Measurements from ENCODE around the gene DLX1.

DLX1 gene

DNA sequence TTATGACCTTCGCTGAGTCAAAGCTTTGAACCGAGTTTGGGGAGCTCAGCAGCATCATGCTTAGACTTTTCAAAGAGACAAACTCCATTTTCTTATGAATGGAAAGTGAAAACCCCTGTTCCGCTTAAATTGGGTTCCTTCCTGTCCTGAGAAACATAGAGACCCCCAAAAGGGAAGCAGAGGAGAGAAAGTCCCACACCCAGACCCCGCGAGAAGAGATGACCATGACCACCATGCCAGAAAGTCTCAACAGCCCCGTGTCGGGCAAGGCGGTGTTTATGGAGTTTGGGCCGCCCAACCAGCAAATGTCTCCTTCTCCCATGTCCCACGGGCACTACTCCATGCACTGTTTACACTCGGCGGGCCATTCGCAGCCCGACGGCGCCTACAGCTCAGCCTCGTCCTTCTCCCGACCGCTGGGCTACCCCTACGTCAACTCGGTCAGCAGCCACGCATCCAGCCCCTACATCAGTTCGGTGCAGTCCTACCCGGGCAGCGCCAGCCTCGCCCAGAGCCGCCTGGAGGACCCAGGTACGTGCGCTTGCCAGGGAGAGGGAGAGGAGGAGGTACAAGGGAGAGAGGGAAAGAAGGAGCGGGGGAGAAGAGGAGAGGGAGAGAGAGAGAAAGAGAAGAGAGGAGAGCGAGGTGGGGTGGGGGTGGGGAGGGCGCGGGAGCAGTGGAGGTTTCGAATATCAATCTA lies at the start of gene DLX1:
Gene DLX1 (plus strand): TSS at position 48 of the 700 bp plus-strand sequence. CDS start 171 bp downstream, at position 219.
- peaks cover 71% of the 10 kb centered on the region for H3K4me1 ChIP-seq (ENCODE audit: control insufficient read depth, insufficient read depth, low read length)
- peaks cover 100% of the 10 kb centered on the region for H3K27me3 ChIP-seq (ENCODE audit: control insufficient read depth, insufficient read depth, low read length)
- H3K36me3 ChIP-seq (ENCODE audit: control insufficient read depth, insufficient read depth, low read length) = no peaks in the 10 kb centered on the region
- no peak within 1 kb of the TSS for H3K27ac ChIP-seq (ENCODE audit: low read depth, low read length)
- no peaks in the 10 kb centered on the region for H3K9me3 ChIP-seq (ENCODE audit: control insufficient read depth, insufficient read depth, low read depth, low read length)
- peak within 1 kb of the TSS; percentile 29 for H3K9ac ChIP-seq (ENCODE audit: low read length)
- peak within 1 kb of the TSS; percentile 69 for H3K4me3 ChIP-seq (ENCODE audit: low read depth, low read length)

DNA sequence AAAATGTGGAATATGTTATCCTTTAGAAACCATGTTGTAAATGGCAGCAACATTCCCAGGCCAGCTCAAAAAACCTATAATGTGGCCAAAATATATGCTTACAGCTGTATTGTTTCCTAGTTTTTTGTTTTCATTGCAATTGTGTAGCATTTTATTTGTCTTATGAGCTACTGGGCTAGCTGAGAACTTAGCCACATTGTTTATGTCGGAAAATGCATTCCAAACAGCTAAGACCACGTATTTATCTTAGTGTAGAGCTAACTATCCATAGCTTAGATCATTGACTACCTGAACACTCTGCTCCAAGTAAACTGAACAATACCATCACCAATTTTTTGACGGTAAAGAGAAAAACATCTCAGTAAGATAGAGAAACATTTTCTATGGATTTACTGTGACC lies 47.2 kb upstream of the DLX1 start:
- no peaks in the 10 kb centered on the region for H3K9me3 ChIP-seq (ENCODE audit: control insufficient read depth, insufficient read depth, low read depth, low read length)
- no peaks in the 10 kb centered on the region for H3K36me3 ChIP-seq (ENCODE audit: control insufficient read depth, insufficient read depth, low read length)
- H3K4me3 ChIP-seq (ENCODE audit: low read depth, low read length) = no peak overlapping the region
- H3K4me1 ChIP-seq (ENCODE audit: control insufficient read depth, insufficient read depth, low read length) = no peaks in the 10 kb centered on the region
- H3K9ac ChIP-seq (ENCODE audit: low read length) = no peak overlapping the region
- no peak overlapping the region for H3K27ac ChIP-seq (ENCODE audit: low read depth, low read length)
- H3K27me3 ChIP-seq (ENCODE audit: control insufficient read depth, insufficient read depth, low read length) = no peaks in the 10 kb centered on the region

DNA sequence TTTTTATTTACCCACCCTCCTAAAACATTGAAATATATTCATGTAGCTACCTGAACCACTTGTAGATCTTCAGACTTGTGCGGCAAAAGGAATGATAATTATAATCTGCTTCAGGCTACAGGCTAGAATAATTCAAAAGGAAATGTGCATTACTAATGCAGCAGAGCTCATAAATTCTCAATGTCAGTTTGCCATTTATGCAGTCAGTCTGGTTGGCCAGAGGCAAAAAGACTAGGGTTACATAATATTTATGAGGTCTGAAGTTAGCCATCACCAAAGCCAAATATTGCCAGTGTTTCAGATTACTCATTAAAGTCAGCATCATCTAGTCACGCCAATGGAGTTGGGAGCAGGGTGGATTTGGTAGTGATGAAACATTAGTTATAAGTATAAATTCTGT lies 46.7 kb upstream of the DLX1 start:
- no peaks in the 10 kb centered on the region for H3K4me1 ChIP-seq (ENCODE audit: control insufficient read depth, insufficient read depth, low read length)
- H3K4me3 ChIP-seq (ENCODE audit: low read depth, low read length) = no peak overlapping the region
- H3K9me3 ChIP-seq (ENCODE audit: control insufficient read depth, insufficient read depth, low read depth, low read length) = no peaks in the 10 kb centered on the region
- no peaks in the 10 kb centered on the region for H3K36me3 ChIP-seq (ENCODE audit: control insufficient read depth, insufficient read depth, low read length)
- no peak overlapping the region for H3K9ac ChIP-seq (ENCODE audit: low read length)
- no peak overlapping the region for H3K27ac ChIP-seq (ENCODE audit: low read depth, low read length)
- no peaks in the 10 kb centered on the region for H3K27me3 ChIP-seq (ENCODE audit: control insufficient read depth, insufficient read depth, low read length)

DNA sequence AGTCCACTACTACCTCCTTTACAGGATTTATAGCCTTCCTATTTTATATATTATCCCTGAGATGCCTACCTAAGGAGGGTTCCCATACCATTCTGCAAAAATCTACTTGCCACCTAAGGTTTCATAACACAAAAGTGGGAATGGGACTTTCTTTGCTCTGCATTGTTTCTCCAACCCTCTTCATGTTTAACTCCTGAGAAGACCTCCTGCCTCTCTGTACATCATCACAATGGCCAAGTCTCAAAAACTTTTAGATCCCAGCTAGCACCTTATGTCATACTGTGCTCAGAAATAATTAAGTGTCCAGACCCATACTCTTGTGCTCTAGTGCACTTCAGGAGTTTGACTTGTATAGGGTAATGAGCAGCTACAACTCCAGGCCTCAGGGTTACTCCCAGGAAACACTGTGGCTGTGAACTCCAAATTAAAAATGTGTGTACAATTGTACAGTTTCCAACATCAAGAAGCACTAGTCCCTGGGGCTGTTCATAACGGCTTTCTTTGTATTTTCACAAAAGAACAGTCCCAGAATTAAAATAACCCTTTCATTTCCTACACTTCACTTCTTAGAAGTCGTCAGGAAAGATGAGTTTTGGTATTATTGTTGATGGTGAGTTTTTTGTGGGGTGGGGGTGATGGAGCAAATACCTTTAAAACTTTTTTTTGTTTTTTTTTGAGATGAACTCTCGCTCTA lies 46.1 kb upstream of the DLX1 start:
- Histone ChIP-seq H3K4me3 (ENCODE audit: low read depth, low read length) (no peak overlapping the region), H3K9me3 (ENCODE audit: control insufficient read depth, insufficient read depth, low read depth, low read length) (no peaks in the 10 kb centered on the region), H3K9ac (ENCODE audit: low read length) (no peak overlapping the region), H3K27me3 (ENCODE audit: control insufficient read depth, insufficient read depth, low read length) (no peaks in the 10 kb centered on the region), H3K36me3 (ENCODE audit: control insufficient read depth, insufficient read depth, low read length) (no peaks in the 10 kb centered on the region), H3K27ac (ENCODE audit: low read depth, low read length) (no peak overlapping the region), H3K4me1 (ENCODE audit: control insufficient read depth, insufficient read depth, low read length) (no peaks in the 10 kb centered on the region)

DNA sequence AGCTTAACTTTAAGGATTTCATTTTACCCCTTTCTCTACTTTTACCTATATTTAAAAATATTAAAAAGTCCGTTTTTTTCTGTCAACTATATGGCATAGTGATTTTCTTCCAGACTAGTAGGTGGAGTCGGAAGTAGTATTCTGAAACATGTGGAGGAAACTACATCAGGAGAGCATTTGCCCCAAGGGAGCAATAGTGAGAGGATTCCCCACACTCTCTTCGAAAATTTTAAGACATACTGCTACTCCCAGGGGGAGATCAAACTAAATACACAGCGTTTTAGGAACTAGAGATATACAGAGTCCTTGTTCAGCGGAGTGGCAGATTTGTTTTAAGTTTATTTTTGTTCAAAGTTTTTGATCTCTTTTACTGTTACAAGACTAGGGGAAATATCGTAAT lies 45.0 kb upstream of the DLX1 start:
- Histone ChIP-seq H3K9ac (ENCODE audit: low read length) (no peak overlapping the region), H3K27ac (ENCODE audit: low read depth, low read length) (no peak overlapping the region), H3K4me1 (ENCODE audit: control insufficient read depth, insufficient read depth, low read length) (no peaks in the 10 kb centered on the region), H3K4me3 (ENCODE audit: low read depth, low read length) (no peak overlapping the region), H3K36me3 (ENCODE audit: control insufficient read depth, insufficient read depth, low read length) (no peaks in the 10 kb centered on the region), H3K27me3 (ENCODE audit: control insufficient read depth, insufficient read depth, low read length) (no peaks in the 10 kb centered on the region), H3K9me3 (ENCODE audit: control insufficient read depth, insufficient read depth, low read depth, low read length) (no peaks in the 10 kb centered on the region)

DNA sequence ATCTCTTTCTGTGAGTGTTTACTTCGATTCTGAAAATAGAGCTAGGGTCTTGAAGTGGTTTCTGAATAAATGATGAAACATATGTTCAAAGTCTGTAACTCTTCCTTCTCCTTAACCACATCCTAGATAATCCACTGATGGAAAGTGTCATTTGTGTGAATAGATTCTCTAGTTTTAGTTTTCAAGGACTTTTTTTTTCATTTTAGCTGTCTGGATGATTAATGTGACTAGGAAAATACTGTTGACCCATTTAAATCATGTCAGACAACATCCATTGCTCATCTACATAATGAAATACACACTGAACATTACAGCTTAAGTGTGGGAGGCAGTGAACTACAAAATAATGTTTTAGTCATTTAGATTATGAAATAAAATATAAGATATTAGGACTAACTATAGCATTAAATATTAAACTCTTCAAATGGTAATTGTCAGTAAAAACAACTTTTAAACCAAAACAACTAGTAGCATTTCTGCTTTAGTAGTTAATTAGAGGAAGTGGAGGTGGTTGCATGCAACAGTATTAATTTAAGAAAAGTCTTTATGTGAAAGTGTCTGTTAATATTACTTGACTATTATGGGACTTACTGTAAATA lies 39.1 kb upstream of the DLX1 start:
- Histone ChIP-seq H3K9me3 (ENCODE audit: control insufficient read depth, insufficient read depth, low read depth, low read length) (no peaks in the 10 kb centered on the region), H3K4me3 (ENCODE audit: low read depth, low read length) (no peak overlapping the region), H3K9ac (ENCODE audit: low read length) (no peak overlapping the region), H3K4me1 (ENCODE audit: control insufficient read depth, insufficient read depth, low read length) (no peaks in the 10 kb centered on the region), H3K27me3 (ENCODE audit: control insufficient read depth, insufficient read depth, low read length) (no peaks in the 10 kb centered on the region), H3K27ac (ENCODE audit: low read depth, low read length) (no peak overlapping the region), H3K36me3 (ENCODE audit: control insufficient read depth, insufficient read depth, low read length) (no peaks in the 10 kb centered on the region)

DNA sequence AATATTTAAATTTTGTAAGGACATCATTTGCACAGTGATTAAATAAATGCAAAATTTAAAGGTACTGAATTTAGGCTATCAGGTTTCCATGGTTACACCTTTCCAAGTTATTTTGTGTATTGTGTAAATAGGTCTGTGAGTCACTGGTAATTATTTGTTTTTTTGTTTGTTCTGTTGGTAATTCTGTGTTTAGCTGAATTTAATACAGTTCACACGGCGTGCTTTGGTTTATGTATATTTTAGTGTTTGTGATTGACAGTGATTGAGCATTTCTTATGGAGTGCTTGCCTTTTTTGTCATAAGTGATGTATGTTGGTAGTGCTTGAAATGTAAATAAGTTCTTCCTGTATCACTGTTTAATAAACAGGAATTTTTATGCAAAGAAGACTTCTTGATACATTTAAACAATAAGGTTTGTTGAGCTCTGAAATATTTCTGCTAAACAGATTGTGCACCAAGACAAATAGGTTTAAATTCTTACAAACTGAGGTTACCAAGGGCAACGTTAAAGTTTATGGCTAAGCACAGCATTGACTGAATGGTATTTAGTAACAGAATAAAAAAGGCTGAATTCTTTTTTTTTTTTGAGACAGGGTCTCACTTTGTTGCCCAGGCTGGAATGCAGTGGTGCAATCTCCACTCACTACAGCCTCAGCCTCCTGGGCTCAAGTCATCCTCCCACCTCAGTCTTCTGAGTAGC lies 38.3 kb upstream of the DLX1 start:
- Histone ChIP-seq H3K27me3 (ENCODE audit: control insufficient read depth, insufficient read depth, low read length) (no peaks in the 10 kb centered on the region), H3K27ac (ENCODE audit: low read depth, low read length) (no peak overlapping the region), H3K4me1 (ENCODE audit: control insufficient read depth, insufficient read depth, low read length) (no peaks in the 10 kb centered on the region; the same call in 1 of the 2 replicates), H3K4me3 (ENCODE audit: low read depth, low read length) (no peak overlapping the region), H3K9ac (ENCODE audit: low read length) (no peak overlapping the region), H3K36me3 (ENCODE audit: control insufficient read depth, insufficient read depth, low read length) (no peaks in the 10 kb centered on the region), H3K9me3 (ENCODE audit: control insufficient read depth, insufficient read depth, low read depth, low read length) (no peaks in the 10 kb centered on the region)

DNA sequence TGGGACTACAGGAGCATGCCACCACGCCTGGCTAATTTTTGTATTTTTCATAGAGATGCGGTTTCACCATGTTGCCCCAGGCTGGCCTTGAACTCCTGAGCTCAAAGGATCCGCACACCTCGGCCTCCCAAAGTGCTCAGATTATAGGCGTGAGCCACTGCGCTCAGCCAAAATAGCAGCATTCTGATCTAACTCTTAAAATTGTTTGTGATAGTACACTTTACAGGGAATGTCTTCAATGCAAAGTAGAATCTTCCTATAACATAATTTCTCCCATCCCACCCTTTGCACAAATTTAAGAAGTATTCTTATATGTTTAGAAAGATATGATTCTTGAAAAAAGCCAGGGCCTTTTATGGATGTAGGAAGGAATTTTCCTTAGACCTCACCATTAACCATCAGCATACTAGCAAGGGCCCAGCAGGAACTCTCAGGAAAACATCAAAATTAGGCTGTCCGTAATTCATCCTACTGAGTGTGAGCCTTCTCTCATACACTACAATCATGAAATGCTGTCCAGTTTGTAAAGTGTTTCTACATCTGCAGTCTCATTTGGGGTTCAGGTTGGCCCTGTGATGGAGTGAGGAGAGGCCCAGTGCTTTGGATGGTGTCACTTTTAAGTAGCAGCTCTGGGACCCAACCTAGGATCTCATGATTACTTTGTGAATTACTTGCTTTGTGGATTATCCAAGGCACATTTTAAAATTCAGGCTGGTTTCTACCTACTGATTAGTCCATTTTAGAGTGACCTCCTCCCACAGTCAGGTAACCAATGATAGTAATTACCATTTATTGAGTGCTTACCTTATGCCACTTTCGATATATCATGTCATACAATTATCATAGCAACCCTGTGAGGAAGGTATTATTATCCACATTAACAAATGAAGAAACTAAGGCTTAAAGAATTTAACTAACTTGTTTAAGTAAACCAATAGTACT lies 37.5 kb upstream of the DLX1 start:
- H3K9me3 ChIP-seq (ENCODE audit: control insufficient read depth, insufficient read depth, low read depth, low read length) = no peaks in the 10 kb centered on the region
- no peak overlapping the region for H3K27ac ChIP-seq (ENCODE audit: low read depth, low read length)
- no peaks in the 10 kb centered on the region for H3K36me3 ChIP-seq (ENCODE audit: control insufficient read depth, insufficient read depth, low read length)
- peaks cover 5% of the 10 kb centered on the region; the same call in 1 of the 2 replicates for H3K4me1 ChIP-seq (ENCODE audit: control insufficient read depth, insufficient read depth, low read length)
- no peak overlapping the region for H3K4me3 ChIP-seq (ENCODE audit: low read depth, low read length)
- no peak overlapping the region for H3K9ac ChIP-seq (ENCODE audit: low read length)
- H3K27me3 ChIP-seq (ENCODE audit: control insufficient read depth, insufficient read depth, low read length) = no peaks in the 10 kb centered on the region

DNA sequence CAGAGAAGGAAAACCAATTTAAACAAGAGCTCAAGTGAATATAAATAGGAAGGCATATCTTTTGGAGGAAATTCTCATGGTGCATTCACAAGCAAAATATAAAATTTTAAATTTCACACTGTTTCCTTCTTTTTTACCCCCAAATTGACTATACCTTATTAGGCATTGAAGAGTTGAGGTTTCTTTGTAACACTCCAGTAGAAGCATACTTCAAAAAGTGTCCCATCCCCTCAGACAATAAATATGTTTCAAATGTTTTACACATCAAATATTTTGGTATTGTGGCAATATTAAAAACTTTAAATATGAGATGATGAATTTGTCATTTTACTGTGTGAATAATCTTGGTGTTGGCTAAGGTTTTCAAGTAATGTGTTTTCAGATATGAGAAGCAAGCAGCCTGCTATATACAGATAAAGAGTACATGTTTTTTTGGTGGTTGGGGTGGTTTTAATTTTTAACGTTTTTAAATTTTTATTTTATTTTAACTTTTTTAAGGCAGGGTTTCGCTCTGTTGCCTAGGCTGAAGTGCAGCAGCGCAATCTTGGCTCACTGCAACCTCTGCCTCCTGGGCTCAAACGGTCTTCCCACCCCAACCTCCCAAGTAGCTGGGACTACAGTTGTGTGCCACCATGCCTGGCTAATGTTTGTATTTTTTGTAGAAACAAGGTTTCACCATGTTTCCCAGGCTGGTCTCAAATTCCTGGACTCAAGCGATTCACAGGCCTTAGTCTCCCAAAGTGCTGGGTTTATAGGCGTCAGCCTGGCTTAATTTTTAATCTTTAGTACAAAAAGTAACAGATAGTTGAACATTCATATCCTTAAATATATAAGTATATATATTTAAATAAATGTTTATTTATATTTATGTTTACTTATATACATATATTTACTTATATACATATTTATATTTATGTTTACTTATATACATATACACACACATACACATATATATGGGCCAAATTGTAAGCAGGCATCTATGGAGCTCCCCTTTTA lies 36.5 kb upstream of the DLX1 start:
- Histone ChIP-seq H3K36me3 (ENCODE audit: control insufficient read depth, insufficient read depth, low read length) (no peaks in the 10 kb centered on the region), H3K4me1 (ENCODE audit: control insufficient read depth, insufficient read depth, low read length) (peaks cover 5% of the 10 kb centered on the region; the same call in 1 of the 2 replicates), H3K27ac (ENCODE audit: low read depth, low read length) (no peak overlapping the region), H3K9me3 (ENCODE audit: control insufficient read depth, insufficient read depth, low read depth, low read length) (no peaks in the 10 kb centered on the region), H3K27me3 (ENCODE audit: control insufficient read depth, insufficient read depth, low read length) (no peaks in the 10 kb centered on the region), H3K9ac (ENCODE audit: low read length) (no peak overlapping the region), H3K4me3 (ENCODE audit: low read depth, low read length) (no peak overlapping the region)

All from HUES6 (cell line).